ENCODE data around the gene FARS2.

GRCh38 chr6:5672581-5673011 is 411.3 kb downstream of the FARS2 start:
- TF ChIP-seq, protein P1, sequence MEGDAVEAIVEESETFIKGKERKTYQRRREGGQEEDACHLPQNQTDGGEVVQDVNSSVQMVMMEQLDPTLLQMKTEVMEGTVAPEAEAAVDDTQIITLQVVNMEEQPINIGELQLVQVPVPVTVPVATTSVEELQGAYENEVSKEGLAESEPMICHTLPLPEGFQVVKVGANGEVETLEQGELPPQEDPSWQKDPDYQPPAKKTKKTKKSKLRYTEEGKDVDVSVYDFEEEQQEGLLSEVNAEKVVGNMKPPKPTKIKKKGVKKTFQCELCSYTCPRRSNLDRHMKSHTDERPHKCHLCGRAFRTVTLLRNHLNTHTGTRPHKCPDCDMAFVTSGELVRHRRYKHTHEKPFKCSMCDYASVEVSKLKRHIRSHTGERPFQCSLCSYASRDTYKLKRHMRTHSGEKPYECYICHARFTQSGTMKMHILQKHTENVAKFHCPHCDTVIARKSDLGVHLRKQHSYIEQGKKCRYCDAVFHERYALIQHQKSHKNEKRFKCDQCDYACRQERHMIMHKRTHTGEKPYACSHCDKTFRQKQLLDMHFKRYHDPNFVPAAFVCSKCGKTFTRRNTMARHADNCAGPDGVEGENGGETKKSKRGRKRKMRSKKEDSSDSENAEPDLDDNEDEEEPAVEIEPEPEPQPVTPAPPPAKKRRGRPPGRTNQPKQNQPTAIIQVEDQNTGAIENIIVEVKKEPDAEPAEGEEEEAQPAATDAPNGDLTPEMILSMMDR (IDR thresholded peaks at IDR 0.05; ENCODE audit: poor library complexity): no peak
- TF ChIP-seq EZH2 (IDR thresholded peaks at IDR 0.05; ENCODE audit: borderline replicate concordance): no peak

Measured in hepatocyte (in vitro differentiated cells).